Natural killer cell treated with Interleukin-12 subunit alpha and Interleukin-12 subunit beta and Interleukin-15 and Interleukin-18, amount 100 ng/mL, for 72 hours (primary cell): ENCODE data around the gene RTRAF. TPM values are rescaled to one million over a fixed set of nuclear protein-coding genes. Genes with fewer than 3 reads are reported as not detected.
A peak's percentile ranks its signal among the peaks of the same experiment; 100 is the strongest.

Experiments
- ATAC-seq, 2 donors: fragments of 150-1000 bp; cut with Tn5 transposase in 1 of 2; sonication (Bioruptor Pico), chemical (Tn5 transposase) in 1 of 2; 2 replicates each; pipeline ENCODE4 v1.10.0; 2021
- DNase-seq: peaks from one replicate; pipeline ENCODE4 v3.0.0; 2022; ENCODE audit warnings: low spot score
- H3K27ac Mint-ChIP-seq, 2 donors: 1 replicate in 1 of 2; 2 replicates in 1 of 2; pipeline ENCODE4 v1.8.0; 2022; ENCODE audit warnings: mixed read lengths in 2 of 2, mild to moderate bottlenecking in 1 of 2, moderate library complexity in 1 of 2
- H3K27me3 Mint-ChIP-seq, 2 donors: 1 replicate in 1 of 2; 2 replicates in 1 of 2; pipeline ENCODE4 v1.8.0; 2022; ENCODE audit warnings: mixed read lengths in 2 of 2
- H3K36me3 Mint-ChIP-seq: one replicate; pipeline ENCODE4 v1.8.0; 2022; ENCODE audit warnings: mixed read lengths
- H3K4me1 Mint-ChIP-seq, 2 donors: 1 replicate in 1 of 2; 2 replicates in 1 of 2; pipeline ENCODE4 v1.8.0; 2022; ENCODE audit warnings: low read depth in 2 of 2, mixed read lengths in 2 of 2, mild to moderate bottlenecking in 1 of 2
- H3K4me3 Mint-ChIP-seq: one replicate; pipeline ENCODE4 v1.8.0; 2022; ENCODE audit warnings: mixed read lengths
- H3K9me3 Mint-ChIP-seq: 2 replicates; pipeline ENCODE4 v1.8.0; 2022; ENCODE audit warnings: mixed read lengths
- total RNA-seq, 2 donors: library from RNA; stranded (reverse); gene quantifications; one replicate each; pipeline ENCODE4 v1.2.3, GENCODE V29; 2022

RTRAF gene
- total RNA-seq, 2 donors from 2014 or later, result 146 to 160 TPM

DNA sequence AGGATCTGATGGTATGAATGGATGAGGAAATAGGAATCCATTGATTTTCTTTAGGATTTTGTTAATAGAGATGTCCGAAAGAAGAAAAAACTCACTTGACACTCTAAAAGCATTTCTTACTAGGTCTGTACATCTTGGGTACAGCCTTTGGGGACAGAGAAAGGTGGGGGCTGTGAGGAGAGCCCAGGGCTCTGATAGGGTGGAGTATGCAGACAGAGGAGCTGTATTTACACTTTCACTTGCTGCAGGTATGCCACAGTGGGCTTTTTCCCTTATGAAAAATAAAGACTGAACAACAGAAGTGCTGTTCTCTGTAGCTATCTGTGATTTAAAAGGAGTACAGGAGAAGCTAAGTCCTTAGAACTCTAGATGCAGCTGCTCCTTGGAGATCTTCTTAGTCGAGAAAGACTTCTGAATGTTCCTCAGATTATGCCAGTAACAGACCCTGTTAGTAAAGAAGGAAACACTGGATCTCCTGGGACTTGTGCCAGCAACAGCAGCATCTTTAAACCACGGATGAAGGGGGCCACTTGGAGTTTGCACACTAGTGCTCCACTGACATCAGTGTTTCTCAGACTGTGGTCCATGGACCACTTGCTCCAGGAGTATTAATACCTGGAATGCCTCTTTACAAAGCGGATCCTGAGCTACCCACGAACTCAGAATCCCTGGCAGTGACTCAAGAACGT is 19.4 kb upstream of the RTRAF start:
- ATAC-seq, result no peak
- Mint-ChIP-seq H3K27ac (peak overlapping the region; percentile 54 to 79), H3K4me1 (peaks cover 11 to 36% of the 10 kb centered on the region in 2 donors)

DNA sequence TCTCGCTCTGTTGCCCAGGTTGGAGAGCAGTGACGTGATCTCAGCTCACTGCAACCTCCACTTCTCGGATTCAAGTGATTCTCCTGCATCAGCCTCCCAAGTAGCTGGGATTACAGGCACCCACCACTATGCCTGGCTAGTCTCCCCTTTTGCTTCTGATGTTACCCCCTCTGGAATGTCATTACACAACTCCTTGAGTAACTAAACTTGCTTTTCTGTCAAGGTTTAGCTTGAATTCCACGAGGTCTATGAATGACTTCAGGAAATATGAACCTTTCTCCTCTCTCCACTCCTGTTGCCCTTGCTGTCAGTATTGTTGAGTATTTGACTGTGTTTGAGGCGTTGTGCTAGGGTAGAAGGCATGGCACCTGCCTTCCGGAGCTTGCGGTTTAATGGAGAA is 16.8 kb upstream of the RTRAF start:
- no peaks in the 10 kb centered on the region for H3K9me3 Mint-ChIP-seq
- no peaks in the 10 kb centered on the region for H3K27me3 Mint-ChIP-seq
- peak overlapping the region; percentile 38 for H3K27ac Mint-ChIP-seq
- H3K4me3 Mint-ChIP-seq, result no peak overlapping the region
- no peak for ATAC-seq
- peaks cover 21% of the 10 kb centered on the region in 2 donors for H3K4me1 Mint-ChIP-seq
- H3K36me3 Mint-ChIP-seq, result no peaks in the 10 kb centered on the region
- no peak for DNase-seq

More for the DNA sequence above, 19.4 kb upstream of the RTRAF start:
- no peaks in the 10 kb centered on the region for H3K9me3 Mint-ChIP-seq
- no peaks in the 10 kb centered on the region for H3K27me3 Mint-ChIP-seq
- no peak for DNase-seq
- peaks cover 10% of the 10 kb centered on the region for H3K36me3 Mint-ChIP-seq
- no peak overlapping the region for H3K4me3 Mint-ChIP-seq

DNA sequence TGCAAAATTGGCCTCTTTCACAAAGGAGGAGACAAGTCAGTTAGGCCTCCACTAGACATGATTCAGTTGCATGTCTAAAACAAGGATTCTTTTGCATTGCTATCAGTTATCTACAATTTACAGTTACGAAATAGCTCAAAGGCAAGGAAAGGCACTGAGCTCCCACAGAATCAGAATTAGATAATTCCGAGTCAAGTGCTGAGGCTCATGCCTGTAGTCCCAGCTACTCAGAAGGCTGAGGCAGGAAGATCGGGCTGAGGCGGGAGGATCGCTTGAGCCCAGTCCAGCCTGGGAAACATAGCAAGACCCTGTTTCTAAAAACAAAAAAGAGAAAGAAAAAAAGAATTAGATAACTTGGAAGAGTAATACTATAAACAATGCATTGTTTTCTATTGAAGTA is 12.3 kb upstream of the RTRAF start:
- Mint-ChIP-seq H3K4me3 (no peak overlapping the region), H3K27me3 (no peaks in the 10 kb centered on the region)
- no peak for ATAC-seq

DNA sequence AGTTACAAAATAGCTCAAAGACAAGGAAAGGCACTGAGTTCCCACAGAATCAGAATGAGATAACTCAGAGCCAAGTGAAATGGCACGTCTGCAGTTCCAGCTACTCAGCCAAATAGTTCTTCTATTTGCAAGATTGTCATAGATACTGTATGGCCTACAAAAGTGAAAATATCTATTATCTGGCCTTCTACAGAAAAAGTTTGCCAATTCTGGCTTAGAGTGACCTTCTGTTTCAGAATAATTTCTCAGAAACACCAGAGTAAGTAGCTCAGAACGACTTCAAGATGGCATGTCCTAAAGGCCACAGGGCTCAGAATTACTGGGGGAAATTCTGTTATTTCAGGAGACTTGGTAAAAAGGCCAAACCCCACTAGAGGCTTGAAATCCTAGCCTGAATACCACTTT is 10.7 kb upstream of the RTRAF start:
- DNase-seq, result no peak
- no peaks in the 10 kb centered on the region for H3K27me3 Mint-ChIP-seq
- no peaks in the 10 kb centered on the region for H3K36me3 Mint-ChIP-seq
- no peak overlapping the region for H3K4me3 Mint-ChIP-seq
- no peak for ATAC-seq
- no peaks in the 10 kb centered on the region for H3K9me3 Mint-ChIP-seq
- H3K27ac Mint-ChIP-seq, result no peak overlapping the region
- peaks cover 17 to 29% of the 10 kb centered on the region in 2 donors for H3K4me1 Mint-ChIP-seq

More for the DNA sequence above, 12.3 kb upstream of the RTRAF start:
- peaks cover 24 to 35% of the 10 kb centered on the region in 2 donors for H3K4me1 Mint-ChIP-seq
- H3K9me3 Mint-ChIP-seq, result no peaks in the 10 kb centered on the region
- peak overlapping the region in 1 of 2 donors; percentile 74 for H3K27ac Mint-ChIP-seq
- no peak for DNase-seq
- H3K36me3 Mint-ChIP-seq, result no peaks in the 10 kb centered on the region

DNA sequence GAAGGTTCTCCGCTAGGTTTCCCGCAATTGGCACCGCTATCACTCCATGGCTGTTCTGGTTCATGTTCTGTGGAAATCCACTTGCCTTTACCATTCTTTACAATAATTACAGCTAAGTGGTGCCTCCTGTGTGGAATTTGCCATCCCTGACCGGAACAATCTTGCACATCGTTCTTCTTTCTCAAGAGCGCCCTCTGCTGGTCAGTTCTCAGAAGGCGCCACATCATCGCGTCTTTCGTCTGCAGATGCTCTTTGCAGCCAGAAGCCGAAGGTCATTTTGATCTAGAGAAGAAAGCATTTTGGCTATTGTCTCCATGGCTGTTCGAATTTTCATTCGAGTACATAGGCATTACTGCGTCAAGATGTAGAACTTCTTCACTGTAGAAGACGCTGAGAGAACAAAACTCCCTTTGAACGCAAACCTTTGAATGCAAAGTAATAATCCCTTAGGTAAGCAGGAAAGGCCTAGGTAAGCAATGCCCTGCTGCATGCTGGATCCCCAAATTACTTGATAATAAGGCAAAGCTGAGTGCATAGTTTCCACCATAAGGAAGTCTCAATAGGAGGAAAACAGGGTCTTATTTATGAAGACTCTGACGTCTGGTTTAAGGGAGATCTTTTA is 10.1 kb upstream of the RTRAF start:
- H3K4me3 Mint-ChIP-seq, result no peak overlapping the region
- no peaks in the 10 kb centered on the region for H3K36me3 Mint-ChIP-seq

DNA sequence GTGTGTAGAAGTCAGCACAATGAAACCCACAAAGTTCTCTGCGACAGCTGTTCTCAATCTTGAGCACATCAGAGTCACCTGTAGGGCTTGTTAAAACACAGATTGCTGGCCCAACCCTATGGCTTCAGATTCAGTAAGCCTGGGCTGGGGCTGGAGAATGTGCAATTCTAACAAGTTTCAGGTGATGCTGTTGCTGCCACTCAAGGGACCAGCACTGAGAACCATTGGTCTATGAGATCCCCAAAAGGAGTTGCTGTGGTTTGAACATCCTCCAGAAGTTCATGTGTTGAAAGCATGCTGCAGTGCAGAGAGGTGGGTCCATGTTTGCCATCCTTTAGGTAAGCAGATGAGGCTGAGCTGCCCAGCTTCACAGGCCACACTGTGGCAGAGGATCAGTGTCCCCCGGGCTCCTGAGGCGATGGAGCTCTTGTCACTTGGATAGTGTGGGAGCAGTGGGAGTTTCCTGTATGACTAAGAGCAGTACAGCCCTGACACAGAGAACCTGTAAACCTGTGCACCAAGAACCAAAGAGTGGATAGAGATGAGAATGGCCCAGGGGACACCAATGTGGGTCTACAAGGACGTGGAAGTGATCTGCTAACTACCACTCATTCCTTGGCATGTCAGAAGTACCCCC is 8.0 kb upstream of the RTRAF start:
- ATAC-seq (peak; percentile 37 to 63), DNase-seq (no peak)
- peaks cover 14 to 29% of the 10 kb centered on the region in 2 donors for H3K4me1 Mint-ChIP-seq
- no peaks in the 10 kb centered on the region for H3K27me3 Mint-ChIP-seq
- no peak overlapping the region for H3K4me3 Mint-ChIP-seq
- no peaks in the 10 kb centered on the region for H3K36me3 Mint-ChIP-seq
- H3K27ac Mint-ChIP-seq, result no peak overlapping the region
- H3K9me3 Mint-ChIP-seq, result no peaks in the 10 kb centered on the region

More for the DNA sequence above, 10.1 kb upstream of the RTRAF start:
- ATAC-seq, result peak; percentile 72 to 73
- Mint-ChIP-seq H3K27me3 (no peaks in the 10 kb centered on the region), H3K4me1 (peaks cover 14 to 29% of the 10 kb centered on the region in 2 donors), H3K9me3 (no peaks in the 10 kb centered on the region), H3K27ac (peak overlapping the region in 1 of 2 donors; percentile 45)
- DNase-seq, result peak; percentile 84

DNA sequence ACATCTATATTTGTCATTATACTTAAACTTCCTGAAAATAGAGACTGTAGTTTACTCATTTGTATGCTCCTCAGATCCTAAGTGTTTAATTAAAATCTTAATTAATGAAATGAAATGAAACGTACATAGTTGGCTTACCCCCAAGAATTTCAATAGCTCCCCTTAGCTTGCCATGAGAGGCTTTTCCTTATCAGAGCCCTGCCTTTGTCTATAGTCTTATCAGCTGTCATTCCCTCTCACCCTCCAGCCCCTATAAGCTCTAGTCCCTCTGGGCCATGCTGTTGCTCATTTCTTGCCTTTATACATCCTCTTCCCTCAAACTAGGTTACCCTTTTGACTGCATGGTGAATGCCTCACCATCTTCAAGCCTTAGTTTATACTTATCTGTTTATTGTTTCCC is 1.1 kb upstream of the RTRAF start:
- ATAC-seq (no peak), DNase-seq (no peak)
- Mint-ChIP-seq H3K36me3 (peaks cover 7% of the 10 kb centered on the region), H3K27ac (peak overlapping the region; percentile 84 to 94), H3K27me3 (no peaks in the 10 kb centered on the region), H3K9me3 (no peaks in the 10 kb centered on the region), H3K4me1 (peaks cover 17 to 18% of the 10 kb centered on the region in 2 donors), H3K4me3 (peak overlapping the region; percentile 100)

DNA sequence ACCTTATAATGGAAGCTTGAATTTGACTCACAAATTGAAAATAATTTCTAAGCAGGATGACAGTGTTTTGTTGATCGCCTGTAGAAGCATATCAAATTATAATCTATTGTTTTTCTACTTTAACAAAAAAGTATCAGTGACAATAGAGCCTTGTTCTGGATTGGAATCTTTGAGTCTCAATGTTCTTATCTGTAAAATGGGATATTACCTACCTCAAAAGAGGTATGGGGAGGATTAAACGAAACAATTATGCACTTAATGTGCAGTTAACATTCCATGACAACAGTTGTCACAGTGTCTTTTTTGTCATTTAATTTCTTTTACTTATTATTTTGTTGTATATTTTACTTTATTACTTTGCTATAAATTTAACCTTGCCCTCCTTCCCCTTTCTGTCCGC is 1.1 kb downstream of the RTRAF start:
- no peak for ATAC-seq
- Mint-ChIP-seq H3K9me3 (no peaks in the 10 kb centered on the region), H3K27me3 (no peaks in the 10 kb centered on the region), H3K4me3 (peak overlapping the region; percentile 100), H3K4me1 (peaks cover 33 to 38% of the 10 kb centered on the region in 2 donors), H3K36me3 (peaks cover 28% of the 10 kb centered on the region), H3K27ac (peak overlapping the region; percentile 84 to 94)
- no peak for DNase-seq

DNA sequence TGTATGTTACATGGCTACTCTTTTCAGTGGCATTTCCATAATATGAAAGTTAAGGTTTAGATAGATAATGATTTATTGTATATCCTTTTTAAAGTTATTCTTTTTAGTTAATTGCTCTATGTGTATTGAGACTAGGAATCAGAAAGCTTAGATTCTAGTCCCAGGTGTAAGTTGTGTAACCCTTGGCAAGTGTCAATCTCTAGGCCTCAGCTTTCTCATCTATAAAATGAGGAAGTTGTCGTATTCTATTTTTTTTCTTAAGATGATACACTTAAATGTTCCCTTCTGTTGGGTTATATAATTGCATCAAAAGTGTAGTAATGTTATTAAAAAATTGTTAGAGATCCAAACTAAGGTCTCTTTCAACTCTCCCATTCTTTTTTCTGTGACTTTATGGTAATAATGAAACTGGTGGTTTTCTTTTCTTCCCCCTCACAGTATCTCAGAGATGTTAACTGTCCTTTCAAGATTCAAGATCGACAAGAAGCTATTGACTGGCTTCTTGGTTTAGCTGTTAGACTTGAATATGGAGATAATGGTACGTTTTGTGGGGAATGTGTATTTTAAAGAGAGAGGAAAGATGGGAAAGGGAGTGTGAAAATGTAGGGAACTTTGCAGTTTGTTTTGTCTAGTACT is 4.1 kb downstream of the RTRAF start:
- Mint-ChIP-seq H3K27ac (peak overlapping the region; percentile 54 to 66), H3K4me1 (peaks cover 38 to 44% of the 10 kb centered on the region in 2 donors), H3K4me3 (peak overlapping the region; percentile 64), H3K27me3 (no peaks in the 10 kb centered on the region), H3K9me3 (no peaks in the 10 kb centered on the region), H3K36me3 (peaks cover 34% of the 10 kb centered on the region)
- DNase-seq, result no peak
- no peak for ATAC-seq

DNA sequence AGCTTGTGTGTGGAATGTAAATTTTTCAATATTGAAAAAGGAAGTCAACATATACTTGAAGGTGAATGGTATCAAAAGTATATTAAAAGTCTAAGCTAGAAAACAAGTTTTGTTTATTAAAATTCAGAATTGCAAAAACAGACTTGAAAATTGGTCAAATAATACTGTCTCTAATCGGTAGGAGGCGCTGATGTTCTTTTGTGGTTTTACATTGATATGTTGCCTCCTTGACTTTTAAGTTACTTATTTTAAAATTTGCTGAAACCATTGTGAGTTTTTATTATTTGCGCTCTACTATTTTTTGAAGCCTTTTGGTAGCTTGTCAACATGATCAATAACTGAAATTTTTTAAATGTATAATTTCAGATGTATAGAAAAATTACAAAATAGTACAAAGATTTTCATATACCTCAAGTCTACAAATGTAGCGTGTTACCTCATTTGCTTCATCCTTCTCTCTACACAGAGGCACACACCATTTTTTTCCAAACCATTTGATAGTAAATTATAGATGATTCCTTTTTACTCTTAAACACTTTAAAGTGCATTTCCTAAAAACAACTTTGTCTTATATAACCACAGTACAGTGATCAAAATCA is 6.9 kb downstream of the RTRAF start:
- no peak overlapping the region for H3K4me3 Mint-ChIP-seq
- peaks cover 28% of the 10 kb centered on the region for H3K36me3 Mint-ChIP-seq
- peaks cover 22 to 29% of the 10 kb centered on the region in 2 donors for H3K4me1 Mint-ChIP-seq
- no peaks in the 10 kb centered on the region for H3K9me3 Mint-ChIP-seq
- H3K27ac Mint-ChIP-seq, result peak overlapping the region in 1 of 2 donors; percentile 45
- ATAC-seq (no peak), DNase-seq (no peak)
- no peaks in the 10 kb centered on the region for H3K27me3 Mint-ChIP-seq

DNA sequence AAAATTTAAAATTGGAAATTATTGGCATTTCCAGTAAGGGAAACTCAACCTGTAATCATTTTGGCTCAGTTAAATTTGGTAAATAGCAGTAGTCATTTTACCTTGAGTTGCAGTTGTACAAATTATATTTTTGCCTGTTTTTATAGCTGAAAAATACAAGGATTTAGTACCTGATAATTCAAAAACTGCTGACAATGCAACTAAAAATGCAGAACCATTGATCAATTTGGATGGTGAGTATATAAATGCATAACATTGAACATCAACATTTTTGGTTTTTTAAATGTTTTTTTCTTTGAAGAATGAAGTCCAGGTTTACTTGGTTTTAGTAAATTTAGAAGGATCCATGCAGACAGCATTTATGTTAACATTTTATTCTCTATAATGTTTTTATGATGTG is 9.0 kb downstream of the RTRAF start:
- H3K36me3 Mint-ChIP-seq, result peaks cover 32% of the 10 kb centered on the region
- H3K4me1 Mint-ChIP-seq, result peaks cover 20 to 27% of the 10 kb centered on the region in 2 donors
- no peak for DNase-seq

DNA sequence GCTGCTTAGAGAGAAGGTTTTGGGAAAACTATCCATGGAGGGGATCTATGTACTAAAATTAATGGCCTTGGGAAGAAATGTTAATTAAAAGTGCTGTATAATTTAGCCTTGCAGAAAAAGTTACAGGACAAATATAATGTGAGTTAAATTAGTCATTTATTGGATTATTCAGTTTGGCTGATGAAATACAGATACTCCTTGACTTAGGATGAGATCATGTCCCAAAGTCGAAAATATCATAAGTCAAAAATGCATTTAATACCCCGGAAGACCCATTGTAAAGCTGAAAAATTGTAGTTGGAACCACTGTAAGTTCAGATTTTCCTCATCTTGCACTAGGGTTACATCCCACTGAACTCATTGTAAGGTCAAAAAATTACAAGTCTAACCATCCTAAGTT is 9.7 kb downstream of the RTRAF start:
- Mint-ChIP-seq H3K4me1 (peaks cover 15 to 22% of the 10 kb centered on the region in 2 donors), H3K27ac (no peak overlapping the region), H3K36me3 (peaks cover 28% of the 10 kb centered on the region), H3K27me3 (no peaks in the 10 kb centered on the region), H3K9me3 (no peaks in the 10 kb centered on the region), H3K4me3 (no peak overlapping the region)
- ATAC-seq (no peak), DNase-seq (no peak)

More for the DNA sequence above, 9.0 kb downstream of the RTRAF start:
- Mint-ChIP-seq H3K4me3 (no peak overlapping the region), H3K9me3 (no peaks in the 10 kb centered on the region), H3K27me3 (no peaks in the 10 kb centered on the region), H3K27ac (no peak overlapping the region)
- ATAC-seq, result no peak

DNA sequence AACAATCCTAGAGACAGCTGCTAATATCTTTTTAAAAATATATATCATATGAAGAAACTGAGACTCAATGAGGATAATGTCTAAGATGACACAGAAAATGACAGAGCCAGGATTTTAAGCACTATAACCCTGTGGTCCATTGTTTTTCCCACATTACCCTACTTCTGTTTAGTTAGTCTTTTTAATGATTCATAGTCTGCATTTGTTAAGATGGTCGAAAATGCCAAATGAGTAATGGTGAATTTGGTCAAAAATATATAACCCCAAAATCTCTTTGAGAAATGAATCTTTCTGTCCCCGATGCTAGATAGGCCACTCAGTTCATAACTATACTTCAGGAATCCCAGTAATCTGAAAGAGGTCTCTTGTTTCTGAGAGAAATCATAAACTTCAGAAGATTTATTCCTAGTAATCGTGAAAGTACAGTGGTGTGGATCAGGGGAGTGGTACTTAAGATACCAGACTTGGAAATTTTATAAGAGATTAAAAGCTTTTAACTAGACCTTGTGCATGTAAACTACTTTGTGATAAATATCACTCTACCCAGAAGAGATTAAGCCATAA is 10.8 kb downstream of the RTRAF start:
- H3K36me3 Mint-ChIP-seq, result peaks cover 23% of the 10 kb centered on the region
- ATAC-seq (no peak), DNase-seq (no peak)
- peaks cover 9 to 12% of the 10 kb centered on the region in 2 donors for H3K4me1 Mint-ChIP-seq
- H3K4me3 Mint-ChIP-seq, result no peak overlapping the region
- H3K9me3 Mint-ChIP-seq, result no peaks in the 10 kb centered on the region
- no peak overlapping the region for H3K27ac Mint-ChIP-seq
- H3K27me3 Mint-ChIP-seq, result no peaks in the 10 kb centered on the region
